ENCODE results near the gene MAGIX.

The MAGIX gene

GRCh38 chrX:49160908-49161307, 1.6 kb upstream of the MAGIX start:
- DNase-seq (ENCODE audit: low spot score): no peak
- in situ Hi-C loops (cut with MboI; ENCODE audit: low sequenced_read_pairs, unreplicated experiment): no loop called here
- TF ChIP-seq, protein P1, sequence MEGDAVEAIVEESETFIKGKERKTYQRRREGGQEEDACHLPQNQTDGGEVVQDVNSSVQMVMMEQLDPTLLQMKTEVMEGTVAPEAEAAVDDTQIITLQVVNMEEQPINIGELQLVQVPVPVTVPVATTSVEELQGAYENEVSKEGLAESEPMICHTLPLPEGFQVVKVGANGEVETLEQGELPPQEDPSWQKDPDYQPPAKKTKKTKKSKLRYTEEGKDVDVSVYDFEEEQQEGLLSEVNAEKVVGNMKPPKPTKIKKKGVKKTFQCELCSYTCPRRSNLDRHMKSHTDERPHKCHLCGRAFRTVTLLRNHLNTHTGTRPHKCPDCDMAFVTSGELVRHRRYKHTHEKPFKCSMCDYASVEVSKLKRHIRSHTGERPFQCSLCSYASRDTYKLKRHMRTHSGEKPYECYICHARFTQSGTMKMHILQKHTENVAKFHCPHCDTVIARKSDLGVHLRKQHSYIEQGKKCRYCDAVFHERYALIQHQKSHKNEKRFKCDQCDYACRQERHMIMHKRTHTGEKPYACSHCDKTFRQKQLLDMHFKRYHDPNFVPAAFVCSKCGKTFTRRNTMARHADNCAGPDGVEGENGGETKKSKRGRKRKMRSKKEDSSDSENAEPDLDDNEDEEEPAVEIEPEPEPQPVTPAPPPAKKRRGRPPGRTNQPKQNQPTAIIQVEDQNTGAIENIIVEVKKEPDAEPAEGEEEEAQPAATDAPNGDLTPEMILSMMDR (IDR thresholded peaks at IDR 0.05; ENCODE audit: borderline replicate concordance, control extremely low read depth, extremely low read depth, insufficient read depth, missing control alignments): no peak

DNA sequence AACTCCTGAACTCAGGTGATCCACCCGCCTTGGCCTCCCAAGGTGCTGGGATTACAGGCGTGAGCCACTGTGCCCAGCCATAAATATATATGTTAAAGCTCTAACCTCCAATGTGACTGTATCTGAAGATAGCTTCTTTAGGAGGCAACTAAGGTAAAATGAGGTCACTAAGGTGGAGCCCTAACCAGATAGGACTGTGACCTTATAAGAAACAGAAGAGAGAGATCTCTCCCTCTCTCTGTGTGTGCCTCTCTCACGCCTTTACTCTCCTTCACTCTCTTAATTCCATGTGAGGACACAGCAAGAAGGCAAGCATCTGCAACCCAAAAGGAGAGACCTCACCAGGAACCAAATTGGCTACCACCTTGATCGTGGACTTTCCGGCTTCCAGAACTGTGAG, 926 bp upstream of the MAGIX start:
- no peak for DNase-seq (ENCODE audit: low spot score)
- in situ Hi-C loops (cut with MboI; ENCODE audit: low sequenced_read_pairs, unreplicated experiment): no loop called here
- TF ChIP-seq, protein P1 (IDR thresholded peaks at IDR 0.05; ENCODE audit: borderline replicate concordance, control extremely low read depth, extremely low read depth, insufficient read depth, missing control alignments): no peak

DNA sequence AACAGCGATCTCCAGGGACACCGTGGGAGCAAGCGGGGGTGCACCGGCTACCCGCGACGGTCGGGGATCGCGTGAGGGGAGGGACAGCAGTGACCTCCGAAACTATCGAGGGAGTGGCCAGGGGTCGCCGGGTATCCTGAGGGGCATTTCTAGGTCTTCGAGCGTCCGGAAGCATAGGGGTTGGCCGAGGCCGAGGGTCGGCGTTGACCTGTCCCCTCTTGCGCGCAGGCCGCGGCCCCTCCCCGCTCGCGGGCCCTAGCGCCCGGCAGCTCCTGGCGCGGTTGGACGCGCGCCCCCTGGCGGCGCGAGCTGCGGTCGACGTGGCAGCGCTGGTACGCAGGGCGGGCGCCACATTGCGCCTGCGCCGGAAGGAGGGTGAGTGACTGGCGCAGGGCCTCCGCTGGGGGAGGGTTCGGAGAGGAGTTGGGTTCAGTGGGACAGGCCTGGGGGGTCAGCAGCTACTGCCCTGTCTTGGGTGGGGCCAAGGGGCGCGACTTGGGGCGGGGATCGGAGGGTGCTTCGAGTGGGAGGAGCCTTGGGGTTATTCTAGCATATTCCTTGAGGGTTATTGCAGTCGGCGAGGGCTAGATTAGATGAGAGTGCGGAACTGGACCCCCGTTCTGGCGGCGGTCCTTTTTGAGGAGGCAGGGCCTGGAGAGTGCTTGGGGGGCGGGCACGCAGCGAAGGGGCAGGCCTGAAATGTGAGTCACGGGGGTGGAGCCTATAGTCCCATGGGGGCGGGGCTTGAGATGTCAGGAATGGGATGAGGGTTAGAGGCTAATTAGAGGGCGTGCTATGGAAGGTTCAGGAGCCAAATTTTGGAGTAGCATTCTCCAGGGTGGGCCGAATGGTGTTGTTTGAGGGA, 1.2 kb downstream of the MAGIX start:
- in situ Hi-C loops (cut with MboI; ENCODE audit: low sequenced_read_pairs, unreplicated experiment): no loop called here
- TF ChIP-seq, protein P1 (IDR thresholded peaks at IDR 0.05; ENCODE audit: borderline replicate concordance, control extremely low read depth, extremely low read depth, insufficient read depth, missing control alignments): peak; percentile 94
- DNase-seq (ENCODE audit: low spot score): peak; percentile 84

GRCh38 chrX:49164589-49165360, 2.2 kb downstream of the MAGIX start:
- in situ Hi-C loops (cut with MboI; ENCODE audit: low sequenced_read_pairs, unreplicated experiment): no loop called here
- TF ChIP-seq, protein P1 (IDR thresholded peaks at IDR 0.05; ENCODE audit: borderline replicate concordance, control extremely low read depth, extremely low read depth, insufficient read depth, missing control alignments): no peak
- DNase-seq (ENCODE audit: low spot score): no peak

- no peak for DNase-seq (ENCODE audit: low spot score)
- in situ Hi-C loops (cut with MboI; ENCODE audit: low sequenced_read_pairs, unreplicated experiment): no loop called here
- TF ChIP-seq, protein P1 (IDR thresholded peaks at IDR 0.05; ENCODE audit: borderline replicate concordance, control extremely low read depth, extremely low read depth, insufficient read depth, missing control alignments): no peak
Observed at GRCh38 chrX:49165901-49166881, 3.6 kb downstream of the MAGIX start.
